ENCODE measurements around the gene ALK.

DNA sequence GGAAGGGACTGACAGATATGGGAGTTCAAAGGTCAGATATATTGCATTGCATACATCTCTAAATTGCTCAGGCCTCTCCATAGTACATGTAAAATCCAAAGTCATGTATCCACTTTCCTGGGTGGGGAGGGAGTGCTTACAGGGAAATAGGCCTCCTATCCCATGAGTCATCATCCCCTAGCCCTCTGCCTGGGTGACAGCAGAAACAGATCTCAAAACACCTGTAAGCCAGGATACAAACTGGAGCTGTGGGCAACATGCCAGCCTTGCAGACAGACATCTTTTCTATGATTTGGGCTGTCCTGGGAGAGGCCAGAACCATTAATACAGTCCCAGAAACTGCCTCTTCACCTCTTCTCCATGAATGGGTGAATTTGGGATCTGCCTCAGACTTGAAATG is 4.8 kb downstream of the ALK start:
- TF ChIP-seq, protein P1, sequence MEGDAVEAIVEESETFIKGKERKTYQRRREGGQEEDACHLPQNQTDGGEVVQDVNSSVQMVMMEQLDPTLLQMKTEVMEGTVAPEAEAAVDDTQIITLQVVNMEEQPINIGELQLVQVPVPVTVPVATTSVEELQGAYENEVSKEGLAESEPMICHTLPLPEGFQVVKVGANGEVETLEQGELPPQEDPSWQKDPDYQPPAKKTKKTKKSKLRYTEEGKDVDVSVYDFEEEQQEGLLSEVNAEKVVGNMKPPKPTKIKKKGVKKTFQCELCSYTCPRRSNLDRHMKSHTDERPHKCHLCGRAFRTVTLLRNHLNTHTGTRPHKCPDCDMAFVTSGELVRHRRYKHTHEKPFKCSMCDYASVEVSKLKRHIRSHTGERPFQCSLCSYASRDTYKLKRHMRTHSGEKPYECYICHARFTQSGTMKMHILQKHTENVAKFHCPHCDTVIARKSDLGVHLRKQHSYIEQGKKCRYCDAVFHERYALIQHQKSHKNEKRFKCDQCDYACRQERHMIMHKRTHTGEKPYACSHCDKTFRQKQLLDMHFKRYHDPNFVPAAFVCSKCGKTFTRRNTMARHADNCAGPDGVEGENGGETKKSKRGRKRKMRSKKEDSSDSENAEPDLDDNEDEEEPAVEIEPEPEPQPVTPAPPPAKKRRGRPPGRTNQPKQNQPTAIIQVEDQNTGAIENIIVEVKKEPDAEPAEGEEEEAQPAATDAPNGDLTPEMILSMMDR (IDR thresholded peaks at IDR 0.05; ENCODE audit: borderline replicate concordance, extremely low read depth, low read length, poor library complexity, severe bottlenecking), result no peak
- TF ChIP-seq EZH2 (IDR thresholded peaks at IDR 0.05; ENCODE audit: borderline replicate concordance, low read depth, low read length, severe bottlenecking), result no peak

Measured in DND-41 (cell line).